Measurements from ENCODE around the gene ABI1. TPM values are rescaled to one million over a fixed set of nuclear protein-coding genes. Genes with fewer than 3 reads are reported as not detected.

The ABI1 gene
- total RNA-seq, 4 donors from 2014 or later = 29.9 to 54.5 (median 47.8) TPM

- no peak for DNase-seq
- 90 to 97% methylated on average over 2 of the region's 2 CpGs for WGBS, 2 donors (ENCODE audit: low coverage in 1 of 2)
- no peak overlapping the region for H3K4me3 ChIP-seq
- H3K36me3 ChIP-seq = no peaks in the 10 kb centered on the region
- H3K9me3 ChIP-seq = no peaks in the 10 kb centered on the region
- intact Hi-C loops (cut with DNase I; ENCODE audit: low total_unique reads) (no loop called here), in situ Hi-C loops (cut with MboI; ENCODE audit: low pct_ligation_motif_present in 1 of 4, low pct_unique_long_range_greater_than_20kb in 1 of 4, low sequenced_read_pairs in 3 of 4) (no loop called here)
- H3K27me3 ChIP-seq = no peaks in the 10 kb centered on the region
- peaks cover 13 to 41% (median 28%) of the 10 kb centered on the region in 4 donors for H3K4me1 ChIP-seq
- no peak overlapping the region for H3K27ac ChIP-seq
- no peak for TF ChIP-seq CTCF (IDR thresholded peaks at IDR 0.05)
- no peak for TF ChIP-seq POLR2AphosphoS5 (IDR thresholded peaks at IDR 0.05)
- TF ChIP-seq EP300 (IDR thresholded peaks at IDR 0.05; ENCODE audit: low read depth) = no peak
- no peak for TF ChIP-seq POLR2A (IDR thresholded peaks at IDR 0.05)
Measured at GRCh38 chr10:26777686-26778085, 83.1 kb downstream of the ABI1 start.

GRCh38 chr10:26776258-26776657 lies 84.5 kb downstream of the ABI1 start:
- Histone ChIP-seq H3K9me3 (no peaks in the 10 kb centered on the region), H3K4me1 (peaks cover 6 to 30% (median 19%) of the 10 kb centered on the region in 4 donors), H3K27ac (no peak overlapping the region), H3K36me3 (no peaks in the 10 kb centered on the region), H3K4me3 (no peak overlapping the region), H3K27me3 (no peaks in the 10 kb centered on the region)
- TF ChIP-seq CTCF (IDR thresholded peaks at IDR 0.05) = no peak
- no peak for TF ChIP-seq EP300 (IDR thresholded peaks at IDR 0.05; ENCODE audit: low read depth)
- no peak for TF ChIP-seq POLR2AphosphoS5 (IDR thresholded peaks at IDR 0.05)
- TF ChIP-seq POLR2A (IDR thresholded peaks at IDR 0.05) = no peak
- in situ Hi-C loops (cut with MboI; ENCODE audit: low pct_ligation_motif_present in 1 of 4, low pct_unique_long_range_greater_than_20kb in 1 of 4, low sequenced_read_pairs in 3 of 4) (no loop called here), intact Hi-C loops (cut with DNase I; ENCODE audit: low total_unique reads) (no loop called here)
- 97 to 100% methylated on average over 1 of the region's 1 CpG for WGBS, 2 donors (ENCODE audit: low coverage in 1 of 2)
- no peak for DNase-seq

GRCh38 chr10:26773633-26774032 lies 87.1 kb downstream of the ABI1 start:
- in situ Hi-C loops (cut with MboI; ENCODE audit: low pct_ligation_motif_present in 1 of 4, low pct_unique_long_range_greater_than_20kb in 1 of 4, low sequenced_read_pairs in 3 of 4) = no loop called here
- no peak for DNase-seq
- no peaks in the 10 kb centered on the region for H3K27me3 ChIP-seq
- intact Hi-C loops (cut with DNase I; ENCODE audit: low total_unique reads) = no loop called here
- no peak overlapping the region for H3K27ac ChIP-seq
- no peaks in the 10 kb centered on the region for H3K9me3 ChIP-seq
- TF ChIP-seq EP300 (IDR thresholded peaks at IDR 0.05; ENCODE audit: low read depth) = no peak
- no peak for TF ChIP-seq POLR2AphosphoS5 (IDR thresholded peaks at IDR 0.05)
- no peak for TF ChIP-seq CTCF (IDR thresholded peaks at IDR 0.05)
- TF ChIP-seq POLR2A (IDR thresholded peaks at IDR 0.05) = no peak
- H3K4me3 ChIP-seq = no peak overlapping the region
- 72 to 80% methylated on average over 2 of the region's 2 CpGs for WGBS, 2 donors (ENCODE audit: low coverage in 1 of 2)
- H3K36me3 ChIP-seq = no peaks in the 10 kb centered on the region
- H3K4me1 ChIP-seq = peaks cover 0 to 3% (median 0%) of the 10 kb centered on the region in 4 donors

- intact Hi-C loops (cut with DNase I; ENCODE audit: low total_unique reads) = no loop called here
- in situ Hi-C loops (cut with MboI; ENCODE audit: low pct_ligation_motif_present in 1 of 4, low pct_unique_long_range_greater_than_20kb in 1 of 4, low sequenced_read_pairs in 3 of 4) = no loop called here
- no peaks in the 10 kb centered on the region for H3K27me3 ChIP-seq
- H3K27ac ChIP-seq = no peak overlapping the region
- no peak for TF ChIP-seq CTCF (IDR thresholded peaks at IDR 0.05)
- TF ChIP-seq POLR2AphosphoS5 (IDR thresholded peaks at IDR 0.05) = no peak
- TF ChIP-seq POLR2A (IDR thresholded peaks at IDR 0.05) = no peak
- no peak for TF ChIP-seq EP300 (IDR thresholded peaks at IDR 0.05; ENCODE audit: low read depth)
- H3K4me1 ChIP-seq = no peaks in the 10 kb centered on the region
- H3K9me3 ChIP-seq = no peaks in the 10 kb centered on the region
- peaks cover 0 to 2% (median 0%) of the 10 kb centered on the region in 4 donors for H3K36me3 ChIP-seq
- H3K4me3 ChIP-seq = no peak overlapping the region
- DNase-seq = no peak
- WGBS, 2 donors (ENCODE audit: low coverage in 1 of 2) = 97% methylated on average over 4 of the region's 4 CpGs
Measured at GRCh38 chr10:26770069-26770468, 90.7 kb downstream of the ABI1 start.

Measured in transverse colon (tissue), 4 donors.